Measurements from ENCODE around the gene PET117.

PET117 gene

GRCh38 chr20:18144541-18145099 is 7.0 kb downstream of the PET117 start:
- no peak overlapping the region for H3K4me2 ChIP-seq (ENCODE audit: insufficient read depth, low read length)
- peaks cover 8% of the 10 kb centered on the region; the same call in 1 of the 2 replicates for H4K20me1 ChIP-seq (ENCODE audit: insufficient read depth, low read length)
- ATAC-seq (ENCODE audit: insufficient read depth, low read depth) (no peak), DNase-seq (no peak)
- no peaks in the 10 kb centered on the region for H3K27me3 ChIP-seq (ENCODE audit: insufficient read depth, low read length, poor library complexity)
- H3K9ac ChIP-seq (ENCODE audit: low read depth, low read length): no peak overlapping the region
- H3K79me2 ChIP-seq (ENCODE audit: insufficient read depth, low read length): peaks cover 26% of the 10 kb centered on the region
- TF ChIP-seq EZH2 (IDR thresholded peaks at IDR 0.05; ENCODE audit: borderline replicate concordance, low read depth, low read length, severe bottlenecking) (no peak), CTCF (IDR thresholded peaks at IDR 0.05; ENCODE audit: borderline replicate concordance, extremely low read depth, low read length, poor library complexity, severe bottlenecking) (no peak)
- H3K27ac ChIP-seq (ENCODE audit: low read length): no peak overlapping the region
- H3K4me1 ChIP-seq (ENCODE audit: insufficient read depth, low read length): peaks cover 6% of the 10 kb centered on the region
- H2AFZ ChIP-seq (ENCODE audit: low read depth, low read length): no peak overlapping the region
- peaks cover 56% of the 10 kb centered on the region for H3K36me3 ChIP-seq (ENCODE audit: insufficient read depth, low read length)
- H3K4me3 ChIP-seq (ENCODE audit: low read depth in 1 of 2, low read length in 2 of 2): no peak overlapping the region
- no peaks in the 10 kb centered on the region for H3K9me3 ChIP-seq (ENCODE audit: insufficient read depth, low read length, severe bottlenecking)

- Histone ChIP-seq H3K9me3 (ENCODE audit: insufficient read depth, low read length, severe bottlenecking) (no peaks in the 10 kb centered on the region), H3K27me3 (ENCODE audit: insufficient read depth, low read length, poor library complexity) (no peaks in the 10 kb centered on the region), H3K79me2 (ENCODE audit: insufficient read depth, low read length) (no peaks in the 10 kb centered on the region), H3K4me2 (ENCODE audit: insufficient read depth, low read length) (no peak overlapping the region), H3K27ac (ENCODE audit: low read length) (no peak overlapping the region), H3K4me1 (ENCODE audit: insufficient read depth, low read length) (no peaks in the 10 kb centered on the region), H3K36me3 (ENCODE audit: insufficient read depth, low read length) (peaks cover 71% of the 10 kb centered on the region), H2AFZ (ENCODE audit: low read depth, low read length) (no peak overlapping the region), H3K9ac (ENCODE audit: low read depth, low read length) (no peak overlapping the region), H3K4me3 (ENCODE audit: low read depth in 1 of 2, low read length in 2 of 2) (no peak overlapping the region), H4K20me1 (ENCODE audit: insufficient read depth, low read length) (no peaks in the 10 kb centered on the region)
- TF ChIP-seq EZH2 (IDR thresholded peaks at IDR 0.05; ENCODE audit: borderline replicate concordance, low read depth, low read length, severe bottlenecking): no peak
- TF ChIP-seq CTCF (IDR thresholded peaks at IDR 0.05; ENCODE audit: borderline replicate concordance, extremely low read depth, low read length, poor library complexity, severe bottlenecking): no peak
- DNase-seq (no peak), ATAC-seq (ENCODE audit: insufficient read depth, low read depth) (no peak)
These were observed 16.7 kb downstream of the PET117 start for GRCh38 chr20:18154342-18154741.

DNA sequence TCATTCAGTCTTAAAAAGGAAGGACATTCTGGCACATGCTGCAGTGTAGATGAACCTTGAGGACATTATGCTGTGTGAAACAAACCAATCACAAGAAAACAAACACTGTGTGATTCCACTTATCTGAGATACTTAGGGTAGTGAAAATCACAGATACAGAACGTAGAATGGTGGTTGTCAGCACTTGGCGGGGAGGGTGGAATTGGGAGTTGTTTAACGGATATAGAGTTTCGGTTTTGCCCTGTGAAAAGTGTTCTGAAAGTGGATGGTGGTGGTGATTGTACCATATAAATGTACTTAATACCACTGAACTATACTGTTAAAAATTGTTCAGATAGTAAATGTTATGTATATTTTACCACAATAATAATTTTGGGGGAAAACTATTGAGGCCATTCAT is 18.4 kb downstream of the PET117 start:
- H3K36me3 ChIP-seq (ENCODE audit: insufficient read depth, low read length): peaks cover 66% of the 10 kb centered on the region
- no peaks in the 10 kb centered on the region for H3K9me3 ChIP-seq (ENCODE audit: insufficient read depth, low read length, severe bottlenecking)
- no peaks in the 10 kb centered on the region for H3K79me2 ChIP-seq (ENCODE audit: insufficient read depth, low read length)
- H3K9ac ChIP-seq (ENCODE audit: low read depth, low read length): no peak overlapping the region
- no peak overlapping the region for H3K27ac ChIP-seq (ENCODE audit: low read length)
- no peak for TF ChIP-seq EZH2 (IDR thresholded peaks at IDR 0.05; ENCODE audit: borderline replicate concordance, low read depth, low read length, severe bottlenecking)
- no peak for TF ChIP-seq CTCF (IDR thresholded peaks at IDR 0.05; ENCODE audit: borderline replicate concordance, extremely low read depth, low read length, poor library complexity, severe bottlenecking)
- DNase-seq (no peak), ATAC-seq (ENCODE audit: insufficient read depth, low read depth) (no peak)
- H3K27me3 ChIP-seq (ENCODE audit: insufficient read depth, low read length, poor library complexity): no peaks in the 10 kb centered on the region
- H2AFZ ChIP-seq (ENCODE audit: low read depth, low read length): no peak overlapping the region
- no peaks in the 10 kb centered on the region for H4K20me1 ChIP-seq (ENCODE audit: insufficient read depth, low read length)
- H3K4me1 ChIP-seq (ENCODE audit: insufficient read depth, low read length): no peaks in the 10 kb centered on the region
- no peak overlapping the region for H3K4me3 ChIP-seq (ENCODE audit: low read depth in 1 of 2, low read length in 2 of 2)
- H3K4me2 ChIP-seq (ENCODE audit: insufficient read depth, low read length): no peak overlapping the region
